Thyroid gland (tissue), 4 donors: ENCODE data around the gene GPSM1.

Source experiments
- POLR2A ChIP-seq, 2 donors: fragments of 450-650 bp; IDR thresholded peaks; one replicate each; pipeline ENCODE4 v1.6.1; 2017; ENCODE audit warnings: antibody characterized with exemption in 2 of 2, mild to moderate bottlenecking in 2 of 2, moderate library complexity in 1 of 2
- TF ChIP-seq, protein P1 (sequence below), 6 experiments: fragments of 200-600 bp in 3 of 6; fragments of 450-650 bp in 3 of 6; sonication (generic) in 3 of 6; IDR thresholded peaks; one replicate each; pipeline ENCODE4 v1.5.1; 2016 to 2019; ENCODE audit warnings: antibody characterized with exemption in 6 of 6, mild to moderate bottlenecking in 2 of 6, inconsistent platforms in 1 of 6, moderate library complexity in 1 of 6

DNA sequence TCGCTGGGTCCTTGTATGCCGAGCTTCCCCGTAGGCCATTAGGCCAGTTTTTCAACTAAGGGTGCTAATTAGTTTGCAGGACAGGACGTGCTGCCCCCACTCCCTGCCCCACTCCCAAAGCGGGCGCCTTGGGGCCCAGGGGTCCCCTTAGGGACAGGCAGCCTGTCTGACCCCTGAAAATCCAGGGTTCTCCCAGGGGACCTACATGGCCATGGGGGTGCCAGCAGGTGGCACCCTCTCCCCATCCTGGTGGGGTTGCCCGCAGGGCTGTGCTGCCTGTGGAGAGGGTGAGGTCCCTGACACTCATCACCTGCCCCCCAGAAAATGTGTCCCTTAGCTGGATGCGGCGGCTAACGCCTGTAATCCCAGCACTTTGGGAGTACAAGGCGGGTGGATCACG, 14.9 kb upstream of the GPSM1 start:
- TF ChIP-seq, protein P1, sequence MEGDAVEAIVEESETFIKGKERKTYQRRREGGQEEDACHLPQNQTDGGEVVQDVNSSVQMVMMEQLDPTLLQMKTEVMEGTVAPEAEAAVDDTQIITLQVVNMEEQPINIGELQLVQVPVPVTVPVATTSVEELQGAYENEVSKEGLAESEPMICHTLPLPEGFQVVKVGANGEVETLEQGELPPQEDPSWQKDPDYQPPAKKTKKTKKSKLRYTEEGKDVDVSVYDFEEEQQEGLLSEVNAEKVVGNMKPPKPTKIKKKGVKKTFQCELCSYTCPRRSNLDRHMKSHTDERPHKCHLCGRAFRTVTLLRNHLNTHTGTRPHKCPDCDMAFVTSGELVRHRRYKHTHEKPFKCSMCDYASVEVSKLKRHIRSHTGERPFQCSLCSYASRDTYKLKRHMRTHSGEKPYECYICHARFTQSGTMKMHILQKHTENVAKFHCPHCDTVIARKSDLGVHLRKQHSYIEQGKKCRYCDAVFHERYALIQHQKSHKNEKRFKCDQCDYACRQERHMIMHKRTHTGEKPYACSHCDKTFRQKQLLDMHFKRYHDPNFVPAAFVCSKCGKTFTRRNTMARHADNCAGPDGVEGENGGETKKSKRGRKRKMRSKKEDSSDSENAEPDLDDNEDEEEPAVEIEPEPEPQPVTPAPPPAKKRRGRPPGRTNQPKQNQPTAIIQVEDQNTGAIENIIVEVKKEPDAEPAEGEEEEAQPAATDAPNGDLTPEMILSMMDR (IDR thresholded peaks at IDR 0.05) = peak in 4 of 6 experiments; percentile 23 to 44 (median 34)
- TF ChIP-seq POLR2A (IDR thresholded peaks at IDR 0.05) = no peak
